Hepatocyte (in vitro differentiated cells): ENCODE measurements around the gene CNKSR1.

Experiments
- EZH2 ChIP-seq: fragments of 200-600 bp; sonication (generic); IDR thresholded peaks from 2 replicates; pipeline ENCODE4 v1.6.1; 2016; ENCODE audit warnings: antibody characterized with exemption, mild to moderate bottlenecking, borderline replicate concordance
- TF ChIP-seq, protein P1 (sequence below): fragments of 200-600 bp; sonication (generic); IDR thresholded peaks from 2 replicates; pipeline ENCODE4 v1.5.1; 2016; ENCODE audit warnings: antibody characterized with exemption, mild to moderate bottlenecking; ENCODE audit not compliant: poor library complexity

DNA sequence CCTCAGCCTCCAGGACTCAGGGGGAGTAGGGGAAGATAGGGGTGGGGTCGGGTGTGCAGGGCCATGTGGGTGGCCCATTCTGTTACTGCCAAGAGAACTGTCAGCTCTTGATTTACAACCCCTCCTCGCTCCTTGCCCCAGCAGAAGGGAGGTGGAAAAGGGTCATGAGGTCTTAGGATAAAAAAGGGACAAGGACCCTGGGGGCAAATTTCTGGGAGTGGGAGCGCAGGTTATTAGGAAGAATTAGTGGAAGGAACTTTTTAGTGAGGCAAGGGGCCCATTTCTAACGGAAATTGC lies 17.6 kb upstream of the CNKSR1 start:
- TF ChIP-seq, protein P1, sequence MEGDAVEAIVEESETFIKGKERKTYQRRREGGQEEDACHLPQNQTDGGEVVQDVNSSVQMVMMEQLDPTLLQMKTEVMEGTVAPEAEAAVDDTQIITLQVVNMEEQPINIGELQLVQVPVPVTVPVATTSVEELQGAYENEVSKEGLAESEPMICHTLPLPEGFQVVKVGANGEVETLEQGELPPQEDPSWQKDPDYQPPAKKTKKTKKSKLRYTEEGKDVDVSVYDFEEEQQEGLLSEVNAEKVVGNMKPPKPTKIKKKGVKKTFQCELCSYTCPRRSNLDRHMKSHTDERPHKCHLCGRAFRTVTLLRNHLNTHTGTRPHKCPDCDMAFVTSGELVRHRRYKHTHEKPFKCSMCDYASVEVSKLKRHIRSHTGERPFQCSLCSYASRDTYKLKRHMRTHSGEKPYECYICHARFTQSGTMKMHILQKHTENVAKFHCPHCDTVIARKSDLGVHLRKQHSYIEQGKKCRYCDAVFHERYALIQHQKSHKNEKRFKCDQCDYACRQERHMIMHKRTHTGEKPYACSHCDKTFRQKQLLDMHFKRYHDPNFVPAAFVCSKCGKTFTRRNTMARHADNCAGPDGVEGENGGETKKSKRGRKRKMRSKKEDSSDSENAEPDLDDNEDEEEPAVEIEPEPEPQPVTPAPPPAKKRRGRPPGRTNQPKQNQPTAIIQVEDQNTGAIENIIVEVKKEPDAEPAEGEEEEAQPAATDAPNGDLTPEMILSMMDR: no peak
- TF ChIP-seq EZH2: no peak
